WI38 (cell line): ENCODE data around the gene ATG9B.

ENCODE experiments used
- H3K4me3 ChIP-seq: 2 replicates; pipeline ENCODE4 v1.5.1; 2011; ENCODE audit warnings: low read depth, mild to moderate bottlenecking, control low read depth, low read length
- CTCF ChIP-seq: IDR thresholded peaks from 2 replicates; pipeline ENCODE4 v1.5.1; 2012; ENCODE audit warnings: low read depth, mild to moderate bottlenecking, control low read depth, low read length

ATG9B gene

GRCh38 chr7:151011097-151011409, 13.2 kb downstream of the ATG9B start:
- no peak for TF ChIP-seq CTCF
- no peak overlapping the region for H3K4me3 ChIP-seq

GRCh38 chr7:151010307-151011096, 13.8 kb downstream of the ATG9B start:
- H3K4me3 ChIP-seq, result no peak overlapping the region
- no peak for TF ChIP-seq CTCF

- H3K4me3 ChIP-seq, result no peak overlapping the region
- TF ChIP-seq CTCF, result no peak
Observed at GRCh38 chr7:151010037-151010306, 14.3 kb downstream of the ATG9B start.

GRCh38 chr7:151009327-151010036, 14.8 kb downstream of the ATG9B start:
- H3K4me3 ChIP-seq, result no peak overlapping the region
- TF ChIP-seq CTCF, result no peak

- TF ChIP-seq CTCF, result peak; percentile 26; the same call in 1 of the 2 replicates
- no peak overlapping the region for H3K4me3 ChIP-seq
Observed at GRCh38 chr7:151008511-151009323, 15.6 kb downstream of the ATG9B start.

- TF ChIP-seq CTCF, result no peak
- H3K4me3 ChIP-seq, result no peak overlapping the region
Observed at GRCh38 chr7:151008143-151008510, 16.2 kb downstream of the ATG9B start.

GRCh38 chr7:151007469-151007898, 16.8 kb downstream of the ATG9B start:
- no peak for TF ChIP-seq CTCF
- H3K4me3 ChIP-seq, result no peak overlapping the region
